NCI-H446 (cell line): Measurements from ENCODE around the gene EGFLAM.

Experiments
- DNase-seq, 2 experiments: peaks; one replicate each; lab custom pipeline; 2025; lab: John Stamatoyannopoulos, UW

Gene EGFLAM

GRCh38 chr5:38420246-38420645 lies 161.9 kb downstream of the EGFLAM start:
- no peak for DNase-seq

GRCh38 chr5:38420691-38421390 lies 162.5 kb downstream of the EGFLAM start:
- DNase-seq, result peak; percentile 47 to 75

GRCh38 chr5:38422622-38423021 lies 164.3 kb downstream of the EGFLAM start:
- DNase-seq, result no peak

DNA sequence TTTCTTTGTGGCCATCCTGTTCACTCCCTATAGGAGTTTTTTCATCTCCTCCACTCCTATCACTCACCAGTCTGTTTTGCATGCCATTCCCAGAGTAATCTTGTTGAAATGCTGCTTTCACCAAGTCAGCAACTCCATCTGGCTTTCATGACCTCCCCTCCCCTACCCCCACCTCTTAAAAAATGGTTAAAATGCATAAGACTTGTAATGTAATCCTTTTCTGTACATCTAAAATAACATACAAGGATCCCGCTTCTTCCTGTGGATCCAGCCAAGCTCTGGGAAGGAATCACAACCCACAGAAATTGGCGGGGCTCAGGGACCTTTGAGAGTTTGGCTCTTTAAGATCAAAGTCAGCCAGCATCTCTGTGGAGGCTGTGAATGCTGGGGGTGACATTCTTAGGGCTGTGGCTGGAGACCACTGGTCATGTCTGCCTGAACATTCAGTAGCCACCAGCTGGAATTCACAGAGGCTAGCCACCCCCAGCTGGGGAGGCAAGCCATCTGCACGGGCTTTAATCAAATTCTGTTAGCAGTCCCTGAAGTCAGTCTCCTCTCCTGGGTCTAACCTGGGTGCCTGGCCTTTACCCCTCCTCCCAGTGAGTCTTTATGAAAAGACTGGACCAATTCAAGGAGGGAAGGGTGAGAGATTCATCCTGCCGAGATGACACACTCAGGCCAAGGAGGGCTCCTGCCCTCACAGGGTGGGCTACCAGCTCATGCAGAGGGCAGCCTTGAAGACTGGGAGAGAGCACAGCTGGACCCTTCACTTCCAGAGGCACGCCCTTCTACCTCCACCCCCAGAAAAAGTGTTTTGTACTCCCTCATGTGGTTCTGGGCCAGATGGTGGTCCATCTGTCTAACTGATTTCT lies 165.2 kb downstream of the EGFLAM start:
- DNase-seq, result no peak

- DNase-seq, result no peak
Measured at GRCh38 chr5:38424148-38425060, 166.0 kb downstream of the EGFLAM start.

- DNase-seq, result no peak
Measured at GRCh38 chr5:38426490-38426889, 168.1 kb downstream of the EGFLAM start.

DNA sequence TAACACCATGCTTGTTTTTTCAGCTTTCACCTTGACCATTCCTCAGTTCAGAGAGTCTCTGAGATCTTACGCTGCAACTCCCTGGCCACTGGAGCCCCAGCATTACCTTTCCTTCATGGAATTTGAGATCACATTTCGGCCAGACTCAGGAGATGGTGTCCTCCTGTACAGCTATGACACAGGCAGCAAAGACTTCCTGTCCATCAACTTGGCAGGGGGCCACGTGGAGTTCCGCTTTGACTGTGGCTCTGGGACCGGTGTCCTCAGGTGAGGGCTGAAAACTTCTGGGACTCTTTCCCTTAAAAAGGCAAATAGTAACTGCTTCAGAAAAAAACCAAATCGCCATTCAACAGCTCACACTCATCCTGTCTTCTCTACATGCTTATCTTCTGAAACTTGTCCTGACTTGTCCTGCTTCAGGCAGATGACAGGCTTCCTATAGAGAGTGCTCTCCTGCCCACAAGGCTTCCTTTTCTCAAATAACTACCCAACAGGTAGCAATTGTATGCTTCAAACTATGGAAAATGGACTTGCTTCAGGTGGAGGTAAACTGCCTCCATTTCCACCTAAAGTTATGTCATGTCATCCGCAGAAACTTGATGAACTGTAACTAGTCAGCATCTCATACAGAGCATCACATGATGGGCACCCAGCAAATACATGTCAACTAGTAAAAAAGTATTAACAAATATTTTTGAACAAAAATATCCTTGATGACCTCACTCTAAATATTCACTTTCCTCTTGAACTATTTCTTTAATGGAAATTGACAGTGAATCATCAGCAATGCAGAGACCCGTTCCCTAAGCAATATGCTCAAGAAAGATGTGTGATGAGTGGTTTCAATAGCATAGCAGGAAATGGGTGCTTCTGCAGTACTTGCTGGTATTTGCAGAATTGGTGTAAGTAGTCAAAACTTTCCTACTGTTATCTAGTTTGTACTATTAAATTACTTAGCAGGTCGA lies 168.9 kb downstream of the EGFLAM start:
- no peak for DNase-seq

GRCh38 chr5:38431242-38431853 lies 173.0 kb downstream of the EGFLAM start:
- no peak for DNase-seq

GRCh38 chr5:38433160-38433861 lies 175.0 kb downstream of the EGFLAM start:
- DNase-seq, result no peak

GRCh38 chr5:38434966-38435705 lies 176.8 kb downstream of the EGFLAM start:
- DNase-seq, result no peak

DNA sequence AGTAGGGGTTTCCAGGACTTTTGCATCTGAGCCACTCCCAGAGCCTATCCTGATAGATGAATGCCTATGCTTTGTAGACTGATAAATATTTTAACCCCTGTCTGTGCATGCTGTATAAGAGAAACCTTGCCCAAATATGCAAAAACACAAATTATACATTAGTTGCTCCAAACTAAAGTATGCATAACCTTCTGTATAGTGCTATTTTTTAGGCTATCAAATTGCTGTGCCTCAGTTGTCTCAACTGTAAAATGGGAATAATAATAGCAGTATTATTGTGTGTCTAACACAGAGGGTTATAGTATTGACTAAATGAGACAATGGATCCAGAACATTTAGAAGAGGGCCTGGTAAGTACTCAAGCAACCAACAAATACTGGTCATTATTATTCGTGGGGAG lies 180.4 kb downstream of the EGFLAM start:
- no peak for DNase-seq

GRCh38 chr5:38441453-38442246 lies 183.3 kb downstream of the EGFLAM start:
- peak; percentile 84 to 93 for DNase-seq

DNA sequence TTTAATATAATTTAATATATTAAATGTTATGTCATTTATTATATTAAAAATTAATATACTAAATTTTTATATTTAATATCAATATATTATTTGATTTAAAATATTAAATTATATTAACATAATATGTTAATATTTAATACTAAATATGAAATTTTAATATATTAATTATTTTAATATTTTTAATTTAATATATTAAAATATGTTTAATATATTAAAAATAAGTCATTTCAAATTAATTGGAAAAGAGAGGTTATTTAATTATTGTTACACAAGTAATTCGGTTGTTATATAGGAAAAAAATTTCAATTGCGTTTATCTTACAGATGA lies 183.9 kb downstream of the EGFLAM start:
- no peak for DNase-seq

- DNase-seq, result no peak
Measured at GRCh38 chr5:38443390-38443789, 185.0 kb downstream of the EGFLAM start.

GRCh38 chr5:38445374-38446028 lies 187.1 kb downstream of the EGFLAM start:
- no peak for DNase-seq

- DNase-seq, result no peak
Measured at GRCh38 chr5:38446029-38446522, 187.7 kb downstream of the EGFLAM start.

- no peak for DNase-seq
Measured at GRCh38 chr5:38447056-38447455, 188.7 kb downstream of the EGFLAM start.

- no peak for DNase-seq
Measured at GRCh38 chr5:38447786-38448185, 189.4 kb downstream of the EGFLAM start.
